ENCODE data around the gene SLC28A3. TPM values are rescaled to one million over a fixed set of nuclear protein-coding genes. Genes with fewer than 3 reads are reported as not detected.

SLC28A3 gene
- total and polyA plus RNA-seq, 10 of the 15 experiments (the other 5 are each of a cell fraction or from before 2014, with no cell fraction given): 0.03 to 0.39 (median 0.07) TPM; not detected in 2

DNA sequence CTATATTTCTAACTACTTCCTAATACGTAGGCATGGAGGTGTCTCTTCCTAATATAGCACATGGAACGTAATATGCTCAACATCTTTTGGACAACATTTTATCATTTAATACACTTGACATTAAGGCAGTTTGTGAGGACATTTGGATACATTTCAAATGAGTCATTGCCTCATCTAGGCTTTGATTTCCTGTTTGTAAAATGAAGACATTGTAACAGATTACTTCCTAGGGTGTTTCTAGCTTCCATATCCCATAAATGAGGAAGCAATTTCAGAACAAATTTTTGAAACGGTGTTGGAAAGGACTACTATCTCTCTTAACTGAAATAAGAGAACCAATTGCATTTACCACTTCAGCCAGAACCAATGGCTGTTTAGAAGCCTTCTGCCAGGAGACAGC is 38.7 kb downstream of the SLC28A3 start:
- H3K4me3 ChIP-seq: no peak overlapping the region
- intact Hi-C loops (cut with micrococcal nuclease; ENCODE audit: unreplicated experiment): no loop called here
- H3K4me2 ChIP-seq (ENCODE audit: control insufficient read depth, insufficient read depth): no peak overlapping the region
- H3K36me3 ChIP-seq (ENCODE audit: control insufficient read depth in 2 of 2, insufficient read depth in 2 of 2, low read length in 1 of 2): no peaks in the 10 kb centered on the region
- H2AFZ ChIP-seq (ENCODE audit: control insufficient read depth, low read depth, low read length): no peak overlapping the region
- ATAC-seq (no peak), FAIRE-seq (no peak), DNase-seq (ENCODE audit: low read depth, low spot score) (no peak)
- ChIA-PET CTCF (interaction anchor here (0.7 to 1.0 kb wide), 2 partner anchors 41 to 130 kb away, joined by 3 read pairs; no protein-coding TSS in a partner anchor), RAD21 (ENCODE audit: unreplicated experiment) (no interaction called here), SMC1A (ENCODE audit: uncharacterized antibody, unreplicated experiment) (interaction anchor here (0.8 kb wide), 1 partner anchor 380 kb away, joined by 3 read pairs; no protein-coding TSS in a partner anchor), POLR2A (no interaction called here)
- H3K27me3 ChIP-seq (replicated peaks in 1 of 2; ENCODE audit: control insufficient read depth in 2 of 2, insufficient read depth in 2 of 2, low read length in 1 of 2): no peaks in the 10 kb centered on the region
- H3K9ac ChIP-seq (ENCODE audit: control insufficient read depth, insufficient read depth, low read length): no peak overlapping the region
- H4K20me1 ChIP-seq (ENCODE audit: control insufficient read depth, insufficient read depth): no peaks in the 10 kb centered on the region
- in situ Hi-C loops (cut with MboI): no loop called here
- BruUV-seq (replicated peaks): no TSS peak
- H3K27ac ChIP-seq (ENCODE audit: control insufficient read depth, insufficient read depth): no peak overlapping the region
- WGBS (ENCODE audit: insufficient coverage, insufficient replicate concordance, low lambda C conversion rate, missing lambda C conversion rate): 60% methylated on average over 3 of the region's 3 CpGs
- TF ChIP-seq RCOR1 (conservative IDR thresholded peaks at IDR 0.05; ENCODE audit: low read depth, low read length) (no peak), KDM1A (IDR thresholded peaks at IDR 0.05; ENCODE audit: borderline replicate concordance) (no peak), ZBTB11 (CRISPR knock-in tag; IDR thresholded peaks at IDR 0.05) (no peak)
- H3K79me2 ChIP-seq (ENCODE audit: control insufficient read depth, insufficient read depth, low read length): no peaks in the 10 kb centered on the region
- peaks cover 3% of the 10 kb centered on the region for H3K4me1 ChIP-seq (ENCODE audit: control insufficient read depth, insufficient read depth, low read length)
- H3K9me3 ChIP-seq (replicated peaks; ENCODE audit: control insufficient read depth, insufficient read depth, low read length): no peaks in the 10 kb centered on the region

- Histone ChIP-seq H3K36me3 (ENCODE audit: control insufficient read depth in 2 of 2, insufficient read depth in 2 of 2, low read length in 1 of 2) (no peaks in the 10 kb centered on the region), H2AFZ (ENCODE audit: control insufficient read depth, low read depth, low read length) (no peak overlapping the region), H4K20me1 (ENCODE audit: control insufficient read depth, insufficient read depth) (no peaks in the 10 kb centered on the region), H3K4me1 (ENCODE audit: control insufficient read depth, insufficient read depth, low read length) (peaks cover 19% of the 10 kb centered on the region), H3K79me2 (ENCODE audit: control insufficient read depth, insufficient read depth, low read length) (no peaks in the 10 kb centered on the region), H3K27me3 (replicated peaks in 1 of 2; ENCODE audit: control insufficient read depth in 2 of 2, insufficient read depth in 2 of 2, low read length in 1 of 2) (no peaks in the 10 kb centered on the region), H3K9me3 (replicated peaks; ENCODE audit: control insufficient read depth, insufficient read depth, low read length) (no peaks in the 10 kb centered on the region), H3K27ac (ENCODE audit: control insufficient read depth, insufficient read depth) (no peak overlapping the region), H3K4me2 (ENCODE audit: control insufficient read depth, insufficient read depth) (no peak overlapping the region), H3K9ac (ENCODE audit: control insufficient read depth, insufficient read depth, low read length) (no peak overlapping the region), H3K4me3 (no peak overlapping the region)
- WGBS (ENCODE audit: insufficient coverage, insufficient replicate concordance, low lambda C conversion rate, missing lambda C conversion rate): 60% methylated on average over 5 of the region's 5 CpGs
- POLR2A ChIA-PET: no interaction called here
- FAIRE-seq (no peak), DNase-seq (ENCODE audit: low read depth, low spot score) (no peak), ATAC-seq (no peak)
- CTCF ChIA-PET: interaction anchor here (0.9 kb wide), 2 partner anchors 8 to 15 kb away, joined by 3 read pairs; no protein-coding TSS in a partner anchor
- in situ Hi-C loops (cut with MboI): no loop called here
- intact Hi-C loops (cut with micrococcal nuclease; ENCODE audit: unreplicated experiment): no loop called here
- no TSS peak for BruUV-seq (replicated peaks)
- RAD21 ChIA-PET (ENCODE audit: unreplicated experiment): interaction anchor here (0.6 to 1.4 kb wide), 3 partner anchors 13 to 34 kb away, joined by 3 to 4 read pairs (median 3); no protein-coding TSS in a partner anchor
- SMC1A ChIA-PET (ENCODE audit: uncharacterized antibody, unreplicated experiment): interaction anchor here (1.1 to 1.6 kb wide), 2 partner anchors 8 to 40 kb away, joined by 3 to 4 read pairs; no protein-coding TSS in a partner anchor
- no peak for TF ChIP-seq MTA2 (IDR thresholded peaks at IDR 0.05; ENCODE audit: low read depth)
- TF ChIP-seq TAF1 (IDR thresholded peaks at IDR 0.05; ENCODE audit: borderline replicate concordance, low read depth, low read length): no peak
- no peak for TF ChIP-seq NR2C2 (IDR thresholded peaks at IDR 0.05; ENCODE audit: borderline replicate concordance, control insufficient read depth, insufficient read length, low read depth)
- no peak for TF ChIP-seq SMAD1 (IDR thresholded peaks at IDR 0.05; ENCODE audit: low read depth, partially characterized antibody)
- no peak for TF ChIP-seq LARP7 (IDR thresholded peaks at IDR 0.05)
- TF ChIP-seq, protein P1, sequence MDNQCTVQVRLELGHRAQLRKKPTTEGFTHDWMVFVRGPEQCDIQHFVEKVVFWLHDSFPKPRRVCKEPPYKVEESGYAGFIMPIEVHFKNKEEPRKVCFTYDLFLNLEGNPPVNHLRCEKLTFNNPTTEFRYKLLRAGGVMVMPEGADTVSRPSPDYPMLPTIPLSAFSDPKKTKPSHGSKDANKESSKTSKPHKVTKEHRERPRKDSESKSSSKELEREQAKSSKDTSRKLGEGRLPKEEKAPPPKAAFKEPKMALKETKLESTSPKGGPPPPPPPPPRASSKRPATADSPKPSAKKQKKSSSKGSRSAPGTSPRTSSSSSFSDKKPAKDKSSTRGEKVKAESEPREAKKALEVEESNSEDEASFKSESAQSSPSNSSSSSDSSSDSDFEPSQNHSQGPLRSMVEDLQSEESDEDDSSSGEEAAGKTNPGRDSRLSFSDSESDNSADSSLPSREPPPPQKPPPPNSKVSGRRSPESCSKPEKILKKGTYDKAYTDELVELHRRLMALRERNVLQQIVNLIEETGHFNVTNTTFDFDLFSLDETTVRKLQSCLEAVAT (IDR thresholded peaks at IDR 0.05): no peak
- no peak for TF ChIP-seq ZSCAN29 (IDR thresholded peaks at IDR 0.05)
- TF ChIP-seq HDGF (IDR thresholded peaks at IDR 0.05): no peak
Observed at GRCh38 chr9:84300271-84300670, 40.3 kb downstream of the SLC28A3 start.

Data from GM12878 (cell line).